EH (cell line): Measurements from ENCODE around the gene PRCC.

Experiments
- DNase-seq: peaks from one replicate; pipeline ENCODE4 v3.0.0-alpha.2; 2015; ENCODE audit warnings: low read depth

The PRCC gene

GRCh38 chr1:156814571-156815260, 47.4 kb downstream of the PRCC start:
- DNase-seq = no peak

GRCh38 chr1:156815307-156815826, 48.0 kb downstream of the PRCC start:
- peak; percentile 89 for DNase-seq

- DNase-seq = no peak
These were observed 48.7 kb downstream of the PRCC start for GRCh38 chr1:156815961-156816422.

- peak; percentile 42 for DNase-seq
These were observed 49.4 kb downstream of the PRCC start, which contains the start of gene SH2D2A for GRCh38 chr1:156816561-156817328. Gene SH2D2A, minus strand, starts transcription at chr1:156816848. Its CDS starts 140 bp downstream, at chr1:156816708.

- peak; percentile 78 for DNase-seq
These were observed 54.5 kb downstream of the PRCC start for GRCh38 chr1:156821801-156822200.

GRCh38 chr1:156822680-156823079, 55.3 kb downstream of the PRCC start:
- DNase-seq = no peak

GRCh38 chr1:156823210-156823790, 56.0 kb downstream of the PRCC start:
- peak; percentile 30 for DNase-seq

GRCh38 chr1:156826630-156827029, 59.3 kb downstream of the PRCC start:
- DNase-seq = no peak

GRCh38 chr1:156828400-156829124, 61.2 kb downstream of the PRCC start:
- DNase-seq = no peak

- peak; percentile 26 for DNase-seq
These were observed 65.1 kb downstream of the PRCC start for GRCh38 chr1:156832434-156832833.

- no peak for DNase-seq
These were observed 66.3 kb downstream of the PRCC start for GRCh38 chr1:156833603-156834002.

- DNase-seq = no peak
These were observed 67.0 kb downstream of the PRCC start for GRCh38 chr1:156834322-156834721.

- no peak for DNase-seq
These were observed 68.8 kb downstream of the PRCC start for GRCh38 chr1:156836041-156836654.

- no peak for DNase-seq
These were observed 69.6 kb downstream of the PRCC start for GRCh38 chr1:156836892-156837291.

- DNase-seq = no peak
These were observed 71.6 kb downstream of the PRCC start for GRCh38 chr1:156838972-156839371.

- no peak for DNase-seq
These were observed 72.2 kb downstream of the PRCC start for GRCh38 chr1:156839426-156840109.

- no peak for DNase-seq
These were observed 73.0 kb downstream of the PRCC start for GRCh38 chr1:156840186-156840897.

- DNase-seq = no peak
These were observed 73.6 kb downstream of the PRCC start for GRCh38 chr1:156840898-156841279.

- DNase-seq = no peak
These were observed 74.0 kb downstream of the PRCC start for GRCh38 chr1:156841295-156841855.
